Hepatocyte (in vitro differentiated cells): Measurements from ENCODE around the gene PCA3.

ENCODE experiments used
- CTCF ChIP-seq: fragments of 200-600 bp; sonication (generic); IDR thresholded peaks from 2 replicates; pipeline ENCODE4 v1.5.1; 2016; ENCODE audit warnings: antibody characterized with exemption, mild to moderate bottlenecking; ENCODE audit not compliant: poor library complexity
- EZH2 ChIP-seq: fragments of 200-600 bp; sonication (generic); IDR thresholded peaks from 2 replicates; pipeline ENCODE4 v1.6.1; 2016; ENCODE audit warnings: antibody characterized with exemption, mild to moderate bottlenecking, borderline replicate concordance
- EZH2phosphoT487 ChIP-seq: fragments of 200-600 bp; sonication (generic); IDR thresholded peaks from one replicate; pipeline ENCODE4 v1.6.1; 2018; ENCODE audit warnings: antibody characterized with exemption, mild to moderate bottlenecking, low read depth, moderate library complexity; ENCODE audit not compliant: unreplicated experiment, severe bottlenecking

- TF ChIP-seq CTCF (no peak), EZH2 (no peak), EZH2phosphoT487 (no peak)
Observed at GRCh38 chr9:76729980-76730737, 34.1 kb upstream of the PCA3 start.
